Heart left ventricle (tissue), 16 donors: ENCODE results near the gene SHISA9. TPM values are rescaled to one million over a fixed set of nuclear protein-coding genes. Genes with fewer than 3 reads are reported as not detected.

Source experiments
- ATAC-seq, 4 donors: fragments of 200-7000 bp; cut with Tn5 transposase; one replicate each; pipeline ENCODE4 v1.9.1; 2020 to 2022; ENCODE audit warnings: moderate library complexity in 4 of 4, mild to moderate bottlenecking in 3 of 4, moderate number of reproducible peaks in 1 of 4
- DNase-seq, 5 donors: peaks; one replicate each; pipeline ENCODE4 v3.0.0-alpha.2; 2020
- H3K27ac ChIP-seq, 12 donors: fragments of 200-600 bp; sonication (generic) in 4 of 12; one replicate each; pipeline versions ENCODE4 v1.5.0 to v1.8.0; 2016 to 2022; ENCODE audit warnings: mild to moderate bottlenecking in 2 of 12
- H3K27me3 ChIP-seq, 9 donors: fragments of 200-600 bp; sonication (generic) in 2 of 9; one replicate each; pipeline versions ENCODE4 v1.5.1 to v1.8.0; 2016 to 2022; ENCODE audit warnings: mild to moderate bottlenecking in 3 of 9
- H3K36me3 ChIP-seq, 9 donors: fragments of 200-600 bp; sonication (generic) in 2 of 9; one replicate each; pipeline versions ENCODE4 v1.5.0 to v1.8.0; 2018 to 2022; ENCODE audit warnings: mild to moderate bottlenecking in 2 of 9
- H3K4me1 ChIP-seq, 12 donors: fragments of 200-600 bp; sonication (generic) in 4 of 12; one replicate each; pipeline versions ENCODE4 v1.5.0 to v1.8.0; 2016 to 2022; ENCODE audit warnings: mild to moderate bottlenecking in 3 of 12
- H3K4me3 ChIP-seq, 12 donors: fragments of 200-600 bp; sonication (generic) in 4 of 12; one replicate each; pipeline versions ENCODE4 v1.5.0 to v1.8.0; 2017 to 2022; ENCODE audit warnings: mild to moderate bottlenecking in 9 of 12, moderate library complexity in 4 of 12
- H3K9me3 ChIP-seq, 12 donors: fragments of 200-600 bp; sonication (generic) in 4 of 12; one replicate each; pipeline versions ENCODE4 v1.5.0 to v1.8.0; 2016 to 2022; ENCODE audit warnings: mild to moderate bottlenecking in 1 of 12
- CTCF ChIP-seq, 12 donors: fragments of 200-600 bp; sonication (generic) in 4 of 12; IDR thresholded peaks; one replicate each; pipeline versions ENCODE4 v1.5.0 to v1.8.0; 2018 to 2022; ENCODE audit warnings: antibody characterized with exemption in 12 of 12, mild to moderate bottlenecking in 5 of 12
- POLR2A ChIP-seq, 2 donors: fragments of 450-650 bp; IDR thresholded peaks; one replicate each; pipeline ENCODE4 v1.6.1; 2017; ENCODE audit warnings: antibody characterized with exemption in 2 of 2, mild to moderate bottlenecking in 2 of 2, moderate library complexity in 2 of 2
- WGBS, 4 donors: extraction: QIAGEN DNeasy Blood & Tissue Kit in 2 of 4; methylation state at CpG; one replicate each; pipeline versions ENCODE4 v1.1.5 to v1.1.7; 2013 to 2018; 5-methylcytosine and 5-hydroxymethylcytosine counted together
- intact Hi-C, 10 donors: fragments of 100-400 bp; cut with DNase I; formaldehyde crosslinking; loops; one replicate each; pipeline versions ENCODE4 v1.11.1 to v1.14.2; 2022
- polyA plus RNA-seq, 2 donors: library from polyadenylated mRNA; stranded (reverse); fragments of 200-250 nt; gene quantifications; one replicate each; pipeline ENCODE4 v1.2.3, GENCODE V29; 2013
- total RNA-seq, 9 donors: library from RNA; depleted of rRNA in 2 of 9; stranded (reverse); fragments of >200 nt in 2 of 9; fragmentation: NEBNext Ultra II Directional in 3 of 9; extraction: Animal tissue kit (Norgen Biotek cat#: 25700) in 3 of 9; gene quantifications; one replicate each; pipeline versions ENCODE4 v1.1.0 to v1.2.4, GENCODE V29; 2016 to 2023
- donor health status: ischemic (EF 13 %, LVEDD 7.1; RV severe dilation, severe dysfunction).
- donor health status: healthy with polysubstance abuse.
- donor health status: DM: no; HTN: yes; CAD: no.
- donor health status: DM: no; HTN: no; CAD: no.
- donor health status: ischemic (EF 25% LVEDD 6.9; RV normal size, moderate dysfunction).
- donor health status: ischemic (EF 25% LVEDD 5.7; RV mildly dilated, moderate dysfunction).
- donor health status: healthy.
- donor health status: DM: yes; HTN: yes; CAD: no.
- donor health status: ischemic (EF 35%, LVEDD 5.7; RV mildly dilated, moderate dysfunction).
- donor health status: nonischemic (EF 11% LVEDD 7.7; RV severe dilation, severe dysfunction).
- donor health status: DM: yes; HTN: yes; CAD: no.
- donor health status: PGD.
- donor health status: ischemic (EF 29% LVEDD 5.4; RV normal size, mild dysfunction).
- donor health status: nonischemic (EF 23%, LVEDD 6.1; RV moderate dilation, normal function).

The SHISA9 gene
- total and polyA plus RNA-seq, 11 donors: 0.08 to 0.83 (median 0.24) TPM; not detected in 1

- intact Hi-C loops: no loop called here
- H3K4me1 ChIP-seq: no peaks in the 10 kb centered on the region
- ATAC-seq (no peak), DNase-seq (no peak)
- H3K27me3 ChIP-seq: no peaks in the 10 kb centered on the region
- no peak for TF ChIP-seq CTCF (IDR thresholded peaks at IDR 0.05)
- no peak for TF ChIP-seq POLR2A (IDR thresholded peaks at IDR 0.05)
- H3K9me3 ChIP-seq: peaks cover 0 to 29% (median 5%) of the 10 kb centered on the region in 12 donors
- 68 to 77% (median 71%) methylated on average over 3 of the region's 3 CpGs for WGBS, 4 donors
- H3K4me3 ChIP-seq: no peak overlapping the region
- no peak overlapping the region for H3K27ac ChIP-seq
- no peaks in the 10 kb centered on the region for H3K36me3 ChIP-seq
Observed at GRCh38 chr16:13046061-13046821, 144.8 kb downstream of the SHISA9 start.

- H3K36me3 ChIP-seq: no peaks in the 10 kb centered on the region
- H3K27ac ChIP-seq: no peak overlapping the region
- intact Hi-C loops: no loop called here
- H3K4me1 ChIP-seq: no peaks in the 10 kb centered on the region
- DNase-seq (no peak), ATAC-seq (no peak)
- H3K27me3 ChIP-seq: no peaks in the 10 kb centered on the region
- H3K4me3 ChIP-seq: no peak overlapping the region
- 50 to 74% (median 53%) methylated on average over 1 of the region's 1 CpG for WGBS, 4 donors
- TF ChIP-seq POLR2A (IDR thresholded peaks at IDR 0.05) (no peak), CTCF (IDR thresholded peaks at IDR 0.05) (no peak)
- peaks cover 0 to 29% (median 5%) of the 10 kb centered on the region in 12 donors for H3K9me3 ChIP-seq
Observed at GRCh38 chr16:13047276-13047675, 145.9 kb downstream of the SHISA9 start.

DNA sequence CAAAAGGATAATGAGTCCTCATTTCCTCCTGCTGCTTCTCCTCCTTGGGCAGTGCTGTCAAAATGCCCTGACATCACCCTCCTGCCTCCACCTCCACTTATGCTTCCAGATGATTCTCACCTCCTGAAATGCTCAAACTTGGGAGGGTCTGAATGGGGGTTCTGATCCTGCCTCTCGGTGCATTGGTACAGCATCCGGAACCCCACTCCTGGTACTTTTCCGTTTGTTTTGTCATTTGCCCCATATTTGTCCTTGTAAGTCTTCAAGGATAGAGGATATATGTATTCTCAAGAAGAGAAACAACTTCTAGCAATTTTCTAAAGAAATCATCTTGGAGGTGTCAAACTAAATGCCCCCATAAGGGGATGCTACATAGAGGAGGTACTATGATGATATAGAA is 148.3 kb downstream of the SHISA9 start:
- Histone ChIP-seq H3K27me3 (no peaks in the 10 kb centered on the region), H3K27ac (no peak overlapping the region), H3K36me3 (no peaks in the 10 kb centered on the region), H3K9me3 (peaks cover 0 to 19% (median 4%) of the 10 kb centered on the region in 12 donors), H3K4me3 (no peak overlapping the region), H3K4me1 (no peaks in the 10 kb centered on the region)
- intact Hi-C loops: no loop called here
- 85 to 94% (median 91%) methylated on average over 3 of the region's 3 CpGs for WGBS, 4 donors
- no peak for ATAC-seq
- TF ChIP-seq POLR2A (IDR thresholded peaks at IDR 0.05) (no peak), CTCF (IDR thresholded peaks at IDR 0.05) (no peak)
- DNase-seq: no peak

GRCh38 chr16:13052431-13052830 is 151.0 kb downstream of the SHISA9 start:
- intact Hi-C loops: no loop called here
- Histone ChIP-seq H3K36me3 (no peaks in the 10 kb centered on the region), H3K4me1 (no peaks in the 10 kb centered on the region), H3K4me3 (no peak overlapping the region), H3K27ac (no peak overlapping the region), H3K27me3 (peaks cover 0 to 2% (median 0%) of the 10 kb centered on the region in 9 donors), H3K9me3 (peaks cover 0 to 19% (median 4%) of the 10 kb centered on the region in 12 donors)
- WGBS, 4 donors: 75 to 81% (median 77%) methylated on average over 1 of the region's 1 CpG
- ATAC-seq: no peak
- TF ChIP-seq CTCF (IDR thresholded peaks at IDR 0.05): no peak
- no peak for TF ChIP-seq POLR2A (IDR thresholded peaks at IDR 0.05)
- no peak for DNase-seq
